GM21367 (cell line): ENCODE results near the gene FGF3.
"Not testable (repeated sequence)": the region's sequence is repeated elsewhere in the genome, so short reads cannot be mapped to it uniquely, and the experiment has no call there.

Experiments used
- ATAC-seq: cut with Tn5 transposase; IDR thresholded peaks from one replicate; pipeline ENCODE4 v1.9.1; 2021; ENCODE audit not compliant: unreplicated experiment

FGF3 gene

DNA sequence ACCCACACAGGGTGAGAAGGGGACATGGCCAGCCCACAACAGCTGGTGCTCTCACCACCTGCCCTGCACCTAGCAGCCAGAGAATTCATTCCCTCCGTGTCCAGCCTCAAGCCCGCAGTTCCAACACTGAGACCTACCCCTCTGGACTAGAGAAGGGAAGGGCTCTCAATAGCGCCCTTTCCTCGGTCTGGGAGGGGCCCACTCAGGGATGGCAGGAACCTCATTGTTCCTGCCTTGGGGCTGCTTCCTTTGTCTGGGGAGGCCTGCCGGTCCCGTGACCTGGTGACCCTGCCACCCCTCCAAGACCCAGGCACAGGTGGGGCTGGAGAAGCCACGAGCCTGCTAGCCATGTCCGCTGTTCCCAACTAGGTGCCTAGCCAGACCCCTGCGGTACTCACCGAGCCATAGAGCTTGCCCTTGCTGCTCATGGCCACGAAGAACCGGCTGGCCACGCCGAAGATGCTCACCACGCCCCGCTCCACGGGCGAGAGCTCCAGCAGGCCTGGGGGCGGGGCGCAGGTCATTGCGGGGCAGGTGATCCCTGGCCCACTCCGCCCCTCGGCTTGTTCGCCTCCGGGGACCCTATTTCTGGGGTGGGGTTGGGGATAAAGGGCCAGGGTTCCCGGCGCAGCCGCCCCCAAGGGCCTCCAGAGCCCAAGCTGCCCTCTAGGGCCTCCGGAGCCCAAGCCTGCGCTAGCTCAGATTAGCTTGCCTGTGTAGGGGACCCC is 45.4 kb downstream of the FGF3 start:
- no peak for ATAC-seq

DNA sequence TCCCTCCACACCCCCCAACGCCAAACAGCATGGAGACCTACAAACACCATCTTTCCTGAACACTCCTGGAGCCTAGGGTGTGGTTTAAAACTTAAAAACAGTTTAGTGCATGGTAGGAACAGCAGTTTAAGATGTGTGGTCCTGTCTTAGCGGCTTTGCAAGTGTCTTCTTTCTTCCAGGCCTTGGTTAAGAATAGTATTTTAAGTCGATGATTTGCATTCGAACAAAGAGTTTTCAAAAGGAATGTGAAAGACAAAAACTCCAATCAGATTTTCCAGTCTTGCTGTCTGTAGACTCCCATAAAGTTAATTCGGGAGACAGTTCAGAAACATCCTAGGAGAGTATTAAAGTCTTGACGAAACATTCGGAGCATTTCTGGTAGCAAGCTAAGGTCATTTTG is 47.8 kb downstream of the FGF3 start:
- no peak for ATAC-seq

DNA sequence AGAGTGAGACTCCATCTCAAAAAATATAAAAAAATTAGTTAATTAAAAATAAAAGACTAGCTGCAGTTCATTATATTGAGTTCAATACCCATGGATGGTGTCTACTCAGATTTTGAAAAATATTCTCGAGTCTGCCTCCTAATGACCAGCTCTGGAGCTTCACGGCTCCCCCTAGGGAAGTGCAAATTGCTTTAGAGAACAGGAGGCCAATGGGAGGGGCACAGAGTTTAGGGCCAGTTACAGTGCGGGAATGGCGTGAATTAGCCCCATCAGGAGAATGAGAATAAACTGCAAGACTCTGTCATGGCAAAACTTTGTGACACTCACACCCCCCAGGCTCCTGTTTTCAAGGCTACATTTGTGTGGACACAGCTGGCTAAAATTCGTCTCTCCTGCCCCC is 48.7 kb downstream of the FGF3 start:
- no peak for ATAC-seq

DNA sequence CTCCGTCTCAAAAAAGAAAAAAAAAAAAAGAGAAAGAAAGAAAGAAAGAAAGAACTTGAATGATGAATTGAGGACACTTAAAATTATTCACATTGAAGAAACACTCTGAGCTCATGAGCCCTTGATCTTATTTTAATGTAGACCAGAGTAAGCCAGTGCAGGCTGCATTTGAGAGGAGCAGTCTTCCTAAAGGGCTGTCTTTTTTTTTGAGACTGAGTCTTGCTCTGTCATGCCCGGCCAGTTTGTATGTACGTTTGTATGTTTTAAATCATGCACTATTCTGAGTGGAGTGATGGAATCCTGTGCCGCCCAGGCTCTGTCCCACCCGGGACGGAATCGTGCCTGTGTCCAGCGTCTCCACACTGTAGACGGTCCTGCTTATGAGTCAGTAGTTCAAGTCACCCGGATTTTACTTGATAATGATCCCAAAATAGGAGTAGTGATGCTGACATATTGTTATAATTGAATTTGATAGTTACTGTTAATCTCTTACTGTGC is 53.7 kb downstream of the FGF3 start:
- no peak for ATAC-seq

GRCh38 chr11:69764918-69765317 is 54.3 kb downstream of the FGF3 start:
- not testable (repeated sequence) for ATAC-seq

DNA sequence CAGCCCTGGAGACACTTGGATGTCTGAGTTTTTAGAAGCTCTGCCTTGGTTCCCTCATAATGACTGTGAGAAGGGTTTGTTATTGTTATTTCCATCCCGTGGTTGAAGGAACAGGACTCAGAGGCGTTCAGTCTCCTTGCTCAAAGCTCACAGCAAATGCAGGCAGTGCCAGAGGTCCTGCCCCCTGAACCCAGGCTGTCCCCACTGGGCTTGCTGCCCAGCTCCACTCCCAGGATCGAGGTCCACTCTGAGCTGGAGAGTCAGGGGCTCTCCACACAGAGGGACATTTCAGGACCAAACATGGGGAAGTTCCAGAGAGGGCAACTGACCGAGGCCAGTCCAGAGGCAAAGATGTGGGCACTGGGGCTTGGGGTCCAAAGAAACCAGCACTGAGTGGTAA is 58.9 kb downstream of the FGF3 start:
- no peak for ATAC-seq
